Measurements from ENCODE around the gene PIK3CB.
"Not testable (repeated sequence)": the region's sequence is repeated elsewhere in the genome, so short reads cannot be mapped to it uniquely, and the experiment has no call there.

PIK3CB gene

GRCh38 chr3:138850151-138850550, 15.4 kb upstream of the PIK3CB start:
- no peaks in the 10 kb centered on the region for H3K36me3 Mint-ChIP-seq (ENCODE audit: low read depth)
- H3K27ac Mint-ChIP-seq: no peak overlapping the region
- H3K4me1 Mint-ChIP-seq: no peaks in the 10 kb centered on the region
- no peaks in the 10 kb centered on the region for H3K9me3 Mint-ChIP-seq
- no peak for TF ChIP-seq CTCF (IDR thresholded peaks at IDR 0.05; ENCODE audit: unreplicated experiment in 3 of 3)
- peaks cover 7% of the 10 kb centered on the region for H3K27me3 Mint-ChIP-seq (ENCODE audit: low read depth)
- H3K4me3 Mint-ChIP-seq: no peak overlapping the region

GRCh38 chr3:138849222-138849940, 14.7 kb upstream of the PIK3CB start:
- H3K4me3 Mint-ChIP-seq: no peak overlapping the region
- peaks cover 7% of the 10 kb centered on the region for H3K27me3 Mint-ChIP-seq (ENCODE audit: low read depth)
- no peak for TF ChIP-seq CTCF (IDR thresholded peaks at IDR 0.05; ENCODE audit: unreplicated experiment in 3 of 3)
- no peak overlapping the region for H3K27ac Mint-ChIP-seq
- H3K36me3 Mint-ChIP-seq (ENCODE audit: low read depth): no peaks in the 10 kb centered on the region
- no peaks in the 10 kb centered on the region for H3K9me3 Mint-ChIP-seq
- no peaks in the 10 kb centered on the region for H3K4me1 Mint-ChIP-seq

GRCh38 chr3:138848696-138849095, 14.0 kb upstream of the PIK3CB start:
- Mint-ChIP-seq H3K4me3 (no peak overlapping the region), H3K27me3 (ENCODE audit: low read depth) (peaks cover 7% of the 10 kb centered on the region), H3K36me3 (ENCODE audit: low read depth) (no peaks in the 10 kb centered on the region), H3K27ac (no peak overlapping the region), H3K9me3 (no peaks in the 10 kb centered on the region), H3K4me1 (no peaks in the 10 kb centered on the region)
- no peak for TF ChIP-seq CTCF (IDR thresholded peaks at IDR 0.05; ENCODE audit: unreplicated experiment in 3 of 3)

GRCh38 chr3:138846824-138847223, 12.1 kb upstream of the PIK3CB start:
- not testable (repeated sequence) for H3K36me3 Mint-ChIP-seq (ENCODE audit: low read depth); H3K9me3 Mint-ChIP-seq; H3K4me3 Mint-ChIP-seq; H3K4me1 Mint-ChIP-seq
- Mint-ChIP-seq H3K27me3 (ENCODE audit: low read depth) (peaks cover 13% of the 10 kb centered on the region), H3K27ac (peak overlapping the region in 1 of 3 experiments; percentile 88)

- no peak for TF ChIP-seq CTCF (IDR thresholded peaks at IDR 0.05; ENCODE audit: unreplicated experiment in 3 of 3)
- no peaks in the 10 kb centered on the region for H3K4me1 Mint-ChIP-seq
- peaks cover 15% of the 10 kb centered on the region for H3K27me3 Mint-ChIP-seq (ENCODE audit: low read depth)
- no peak overlapping the region for H3K4me3 Mint-ChIP-seq
- no peaks in the 10 kb centered on the region for H3K36me3 Mint-ChIP-seq (ENCODE audit: low read depth)
- no peaks in the 10 kb centered on the region for H3K9me3 Mint-ChIP-seq
- H3K27ac Mint-ChIP-seq: peak overlapping the region in 1 of 3 experiments; percentile 88
These were observed 11.6 kb upstream of the PIK3CB start for GRCh38 chr3:138846262-138846791.

GRCh38 chr3:138845771-138846173, 11.0 kb upstream of the PIK3CB start:
- H3K36me3 Mint-ChIP-seq (ENCODE audit: low read depth): no peaks in the 10 kb centered on the region
- TF ChIP-seq CTCF (IDR thresholded peaks at IDR 0.05; ENCODE audit: unreplicated experiment in 3 of 3): no peak
- H3K4me1 Mint-ChIP-seq: no peaks in the 10 kb centered on the region
- H3K4me3 Mint-ChIP-seq: no peak overlapping the region
- peak overlapping the region in 2 of 3 experiments; percentile 38 to 88 for H3K27ac Mint-ChIP-seq
- no peaks in the 10 kb centered on the region for H3K9me3 Mint-ChIP-seq
- peaks cover 15% of the 10 kb centered on the region for H3K27me3 Mint-ChIP-seq (ENCODE audit: low read depth)

Data from nephron (organoid).